Adipocyte (in vitro differentiated cells): Measurements from ENCODE around the gene LMOD3.

ENCODE experiments used
- DNase-seq: peaks from one replicate; pipeline ENCODE4 v3.0.0-alpha.2; 2015; ENCODE audit warnings: low read depth
- H3K27me3 ChIP-seq: replicated peaks from 2 replicates; pipeline ENCODE4 v1.7.0; 2013; ENCODE audit warnings: mild to moderate bottlenecking, low read length, moderate library complexity; ENCODE audit not compliant: control insufficient read depth, insufficient read depth
- H3K36me3 ChIP-seq: 2 replicates; pipeline ENCODE4 v1.7.0; 2013; ENCODE audit warnings: low read length, mild to moderate bottlenecking, moderate library complexity; ENCODE audit not compliant: control insufficient read depth, insufficient read depth, severe bottlenecking
- H3K4me1 ChIP-seq: 2 replicates; pipeline ENCODE4 v1.7.0; 2013; ENCODE audit warnings: mild to moderate bottlenecking, low read length, moderate library complexity; ENCODE audit not compliant: control insufficient read depth, insufficient read depth
- H3K4me3 ChIP-seq: 2 replicates; pipeline ENCODE4 v1.7.0; 2013; ENCODE audit warnings: mild to moderate bottlenecking, low read length, moderate library complexity
- H3K9ac ChIP-seq: 2 replicates; pipeline ENCODE4 v1.7.0; 2013; ENCODE audit warnings: mild to moderate bottlenecking, low read length, moderate library complexity
- H3K9me3 ChIP-seq: 2 replicates; pipeline ENCODE4 v1.7.0; 2013; ENCODE audit warnings: mild to moderate bottlenecking, low read length, moderate library complexity; ENCODE audit not compliant: control insufficient read depth

LMOD3 gene

DNA sequence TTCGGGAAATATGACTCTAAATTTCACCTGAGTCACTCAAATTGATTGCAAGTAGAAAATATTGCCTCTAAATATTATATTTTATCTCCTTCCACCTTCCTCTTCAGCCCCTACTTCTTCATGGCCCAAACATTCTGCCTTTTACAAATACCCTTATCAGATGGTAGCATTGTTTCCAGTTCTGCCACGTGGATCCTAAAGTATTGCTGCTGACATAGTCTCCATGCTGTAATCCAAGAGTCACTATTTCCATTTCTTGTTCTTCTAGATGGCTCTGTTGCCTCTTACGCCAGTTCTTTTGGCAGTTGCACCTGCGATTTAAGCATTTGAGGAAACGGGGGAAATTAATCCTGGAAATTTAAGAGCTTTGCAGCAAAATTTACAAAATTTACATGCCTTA, 13.6 kb downstream of the LMOD3 start:
- H3K9ac ChIP-seq: no peak overlapping the region
- DNase-seq: no peak
- H3K27me3 ChIP-seq: no peaks in the 10 kb centered on the region
- H3K9me3 ChIP-seq: no peaks in the 10 kb centered on the region
- H3K36me3 ChIP-seq: peaks cover 26% of the 10 kb centered on the region
- H3K4me3 ChIP-seq: no peak overlapping the region
- H3K4me1 ChIP-seq: peaks cover 35% of the 10 kb centered on the region

- DNase-seq: no peak
Measured at GRCh38 chr3:69107841-69108240, 14.6 kb downstream of the LMOD3 start.

GRCh38 chr3:69105320-69105719, 17.1 kb downstream of the LMOD3 start:
- Histone ChIP-seq H3K36me3 (peaks cover 59% of the 10 kb centered on the region), H3K9ac (peak overlapping the region; percentile 74)

More at GRCh38 chr3:69107841-69108240, 14.6 kb downstream of the LMOD3 start:
- H3K36me3 ChIP-seq: peaks cover 36% of the 10 kb centered on the region
- H3K9ac ChIP-seq: no peak overlapping the region
- no peaks in the 10 kb centered on the region for H3K27me3 ChIP-seq
- H3K9me3 ChIP-seq: no peaks in the 10 kb centered on the region
- no peak overlapping the region for H3K4me3 ChIP-seq
- peaks cover 27% of the 10 kb centered on the region for H3K4me1 ChIP-seq

DNA sequence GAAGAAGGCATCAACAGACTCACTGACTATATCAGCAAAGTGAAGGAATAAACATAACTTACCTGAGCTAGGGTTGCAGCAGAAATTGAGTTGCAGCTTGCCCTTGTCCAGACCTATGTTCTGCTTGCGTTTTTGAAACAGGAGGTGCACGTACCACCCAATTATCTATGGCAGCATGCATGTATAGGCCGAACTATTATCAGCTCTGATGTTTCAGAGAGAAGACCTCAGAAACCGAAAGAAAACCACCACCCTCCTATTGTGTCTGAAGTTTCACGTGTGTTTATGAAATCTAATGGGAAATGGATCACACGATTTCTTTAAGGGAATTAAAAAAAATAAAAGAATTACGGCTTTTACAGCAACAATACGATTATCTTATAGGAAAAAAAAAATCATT, 17.8 kb downstream of the LMOD3 start:
- Histone ChIP-seq H3K9ac (peak overlapping the region; percentile 58), H3K9me3 (no peaks in the 10 kb centered on the region), H3K4me1 (peaks cover 29% of the 10 kb centered on the region), H3K4me3 (no peak overlapping the region), H3K36me3 (peaks cover 66% of the 10 kb centered on the region), H3K27me3 (no peaks in the 10 kb centered on the region)
- no peak for DNase-seq

More at GRCh38 chr3:69105320-69105719, 17.1 kb downstream of the LMOD3 start:
- H3K4me3 ChIP-seq: peak overlapping the region; percentile 58
- no peak for DNase-seq
- no peaks in the 10 kb centered on the region for H3K27me3 ChIP-seq
- peaks cover 29% of the 10 kb centered on the region for H3K4me1 ChIP-seq
- no peaks in the 10 kb centered on the region for H3K9me3 ChIP-seq

DNA sequence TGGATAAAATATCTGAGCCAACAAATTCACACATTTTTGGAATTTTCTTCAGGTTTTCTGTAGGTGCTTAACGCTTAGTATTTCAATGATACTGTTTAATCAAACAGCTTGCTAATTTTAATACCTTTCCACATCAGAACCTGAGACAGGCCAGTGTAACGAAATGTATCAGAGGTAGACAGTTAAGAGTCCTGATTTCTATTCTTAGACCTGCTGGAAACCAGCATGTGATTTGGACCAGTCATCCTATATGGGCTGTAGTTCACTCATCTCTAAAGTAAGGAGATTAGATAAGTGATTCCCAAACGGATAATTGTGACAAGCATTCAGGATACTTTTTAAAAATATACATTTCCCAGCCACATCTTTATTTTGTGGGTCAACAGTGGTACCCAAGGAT, 19.3 kb downstream of the LMOD3 start:
- peaks cover 29% of the 10 kb centered on the region for H3K4me1 ChIP-seq
- H3K9me3 ChIP-seq: no peaks in the 10 kb centered on the region
- no peaks in the 10 kb centered on the region for H3K27me3 ChIP-seq
- no peak for DNase-seq
- peaks cover 74% of the 10 kb centered on the region for H3K36me3 ChIP-seq
- H3K9ac ChIP-seq: no peak overlapping the region
- no peak overlapping the region for H3K4me3 ChIP-seq

- no peak overlapping the region for H3K4me3 ChIP-seq
- H3K36me3 ChIP-seq: peaks cover 78% of the 10 kb centered on the region
- DNase-seq: no peak
- H3K4me1 ChIP-seq: peaks cover 29% of the 10 kb centered on the region
- no peak overlapping the region for H3K9ac ChIP-seq
- H3K27me3 ChIP-seq: no peaks in the 10 kb centered on the region
- H3K9me3 ChIP-seq: no peaks in the 10 kb centered on the region
Measured at GRCh38 chr3:69102384-69102783, 20.0 kb downstream of the LMOD3 start.

DNA sequence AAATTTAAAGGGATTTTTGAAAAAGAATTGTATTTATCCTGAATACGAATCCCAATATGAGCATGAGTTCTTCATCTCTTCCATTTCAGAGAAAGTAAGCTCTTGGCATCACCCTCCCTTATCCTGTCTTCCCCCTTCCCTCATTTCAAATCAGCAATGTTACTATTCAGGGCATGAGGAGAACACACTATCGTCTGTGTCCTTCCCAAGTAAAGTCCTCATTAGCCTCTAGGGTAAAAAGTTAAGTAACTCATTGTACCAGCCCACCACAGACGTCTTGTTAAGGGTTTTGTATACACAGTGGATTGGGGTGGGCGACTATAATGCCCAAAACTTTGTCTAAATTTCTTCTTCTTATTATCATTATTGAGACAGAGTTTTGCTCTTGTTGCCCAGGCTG, 22.8 kb downstream of the LMOD3 start:
- Histone ChIP-seq H3K36me3 (peaks cover 79% of the 10 kb centered on the region), H3K4me1 (peaks cover 21% of the 10 kb centered on the region)
- no peak for DNase-seq

DNA sequence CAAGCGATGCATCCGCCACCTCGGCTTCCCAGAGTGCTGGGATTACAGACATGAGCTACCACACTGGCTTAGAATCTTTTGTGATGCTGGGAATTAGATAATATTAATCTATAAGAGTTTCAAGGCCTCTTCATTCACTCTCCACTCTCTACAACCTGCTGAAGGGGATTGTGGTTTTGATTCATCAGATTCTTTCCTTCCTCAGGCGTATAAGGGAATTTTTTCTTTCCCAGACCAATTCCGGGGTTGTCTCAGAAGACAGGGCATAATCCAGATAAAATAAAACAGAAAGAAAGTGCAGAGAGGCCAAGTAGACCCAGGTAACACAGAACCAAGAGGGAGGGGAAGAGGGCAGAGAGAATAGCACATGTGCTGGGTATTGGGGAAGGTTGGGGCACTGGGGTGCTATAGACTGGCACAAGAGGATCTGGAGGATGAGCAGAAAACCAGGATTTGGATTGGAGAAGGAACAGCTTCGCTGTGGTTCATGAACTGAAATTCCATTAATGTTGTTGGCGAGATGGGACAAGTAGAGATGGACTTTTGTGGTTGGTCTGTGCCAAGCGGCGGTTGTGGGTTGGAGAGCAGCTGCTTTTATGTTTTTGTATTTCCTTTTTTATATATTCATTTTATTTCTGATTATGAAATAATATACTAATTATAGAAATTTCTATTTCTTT, 24.8 kb downstream of the LMOD3 start:
- Histone ChIP-seq H3K4me3 (no peak overlapping the region), H3K9ac (no peak overlapping the region), H3K9me3 (no peaks in the 10 kb centered on the region), H3K36me3 (peaks cover 72% of the 10 kb centered on the region), H3K4me1 (peaks cover 36% of the 10 kb centered on the region), H3K27me3 (no peaks in the 10 kb centered on the region)
- no peak for DNase-seq

More for the DNA sequence above, 22.8 kb downstream of the LMOD3 start:
- H3K9me3 ChIP-seq: no peaks in the 10 kb centered on the region
- H3K4me3 ChIP-seq: no peak overlapping the region
- H3K9ac ChIP-seq: no peak overlapping the region
- H3K27me3 ChIP-seq: no peaks in the 10 kb centered on the region

GRCh38 chr3:69096299-69096698, 26.1 kb downstream of the LMOD3 start:
- Histone ChIP-seq H3K9ac (no peak overlapping the region), H3K4me1 (peaks cover 42% of the 10 kb centered on the region), H3K9me3 (no peaks in the 10 kb centered on the region), H3K27me3 (no peaks in the 10 kb centered on the region), H3K4me3 (no peak overlapping the region), H3K36me3 (peaks cover 71% of the 10 kb centered on the region)
- no peak for DNase-seq

DNA sequence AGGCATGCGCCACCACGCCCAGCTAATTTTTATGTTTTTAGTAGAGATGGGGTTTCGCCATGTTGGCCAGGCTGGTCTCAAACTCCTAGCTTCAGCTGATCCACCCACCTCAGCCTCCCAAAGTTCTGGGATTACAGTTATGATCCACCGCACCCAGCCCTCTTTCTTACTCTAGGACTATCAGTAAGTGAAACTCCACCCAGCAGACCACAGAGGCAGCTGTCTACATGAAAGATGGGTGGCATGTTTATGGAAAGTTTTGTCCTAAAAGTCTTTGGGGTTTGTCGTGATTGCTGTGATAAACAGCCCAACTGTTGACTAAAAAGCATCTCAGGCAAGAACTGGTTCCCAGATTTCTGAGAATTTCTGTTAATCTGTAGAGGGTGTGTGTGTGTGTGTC, 26.8 kb downstream of the LMOD3 start:
- Histone ChIP-seq H3K36me3 (peaks cover 71% of the 10 kb centered on the region), H3K27me3 (no peaks in the 10 kb centered on the region), H3K9ac (no peak overlapping the region), H3K4me3 (no peak overlapping the region), H3K9me3 (no peaks in the 10 kb centered on the region), H3K4me1 (peaks cover 45% of the 10 kb centered on the region)
- DNase-seq: no peak

DNA sequence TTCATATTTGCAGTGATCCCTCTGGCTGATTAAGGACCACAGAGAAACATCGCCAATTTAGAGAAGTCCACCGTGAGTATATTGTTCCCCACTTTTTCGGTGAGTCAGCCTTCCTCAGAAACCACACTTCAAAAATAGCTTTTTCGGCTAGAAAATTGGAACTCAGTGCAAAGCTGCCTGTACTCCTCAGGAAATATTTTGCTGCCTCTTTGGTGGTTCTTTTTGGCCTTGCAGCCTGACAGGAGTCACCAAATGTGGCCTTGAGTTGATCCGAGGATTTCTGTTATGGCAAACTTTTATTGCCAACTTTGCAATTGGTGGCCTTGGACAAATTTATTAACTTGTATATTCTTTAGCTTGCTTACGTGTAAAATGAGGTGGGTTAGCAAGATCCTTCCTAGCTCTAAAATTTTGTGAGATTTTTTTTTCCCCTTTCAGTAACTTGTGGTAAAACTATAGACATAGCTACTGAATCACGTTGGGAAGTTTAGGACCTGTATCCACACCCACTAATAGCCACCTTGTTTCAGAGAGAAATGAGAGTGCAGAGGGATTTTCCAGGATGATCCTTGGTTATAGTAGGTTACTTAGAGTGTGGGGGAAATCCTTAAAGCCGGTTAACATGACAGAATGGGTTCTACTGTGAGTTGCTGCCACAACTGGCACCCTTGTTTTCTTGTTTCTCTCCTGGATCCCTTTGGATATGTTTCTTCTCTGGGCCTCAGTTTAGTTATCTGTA, 27.8 kb downstream of the LMOD3 start:
- Histone ChIP-seq H3K9ac (peak overlapping the region; percentile 32), H3K27me3 (no peaks in the 10 kb centered on the region), H3K36me3 (peaks cover 66% of the 10 kb centered on the region), H3K4me3 (no peak overlapping the region), H3K9me3 (no peaks in the 10 kb centered on the region), H3K4me1 (peaks cover 55% of the 10 kb centered on the region)
- DNase-seq: peak; percentile 65
